ENCODE measurements around the gene KLHL2.

Gene KLHL2

DNA sequence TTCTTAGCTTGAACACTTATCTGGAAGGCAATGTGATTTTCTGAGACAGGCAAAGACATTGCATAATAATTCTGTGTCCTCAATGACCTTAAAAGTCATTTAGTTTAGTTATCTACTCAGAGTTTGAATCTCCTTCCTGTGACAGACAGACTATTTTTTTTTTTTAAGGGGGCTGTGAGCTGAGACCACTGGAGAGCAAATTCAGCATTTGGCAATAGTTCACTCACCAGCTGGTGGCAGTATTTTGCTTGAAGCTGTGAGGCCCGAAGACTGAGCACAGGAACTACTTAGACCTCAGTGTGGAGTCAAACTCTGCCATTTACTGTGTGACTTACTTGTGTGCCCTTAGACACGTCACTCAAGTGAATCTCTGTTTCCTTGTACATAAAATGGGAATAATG lies 148.5 kb downstream of the KLHL2 start:
- no peak for TF ChIP-seq ZFP3 (CRISPR knock-in tag; IDR thresholded peaks at IDR 0.05)
- no peak for TF ChIP-seq ZNF8 (CRISPR knock-in tag; IDR thresholded peaks at IDR 0.05)
- TF ChIP-seq ZFP30 (CRISPR knock-in tag; IDR thresholded peaks at IDR 0.05) = no peak
- TF ChIP-seq CSDC2 (CRISPR knock-in tag; IDR thresholded peaks at IDR 0.05) = no peak
- TF ChIP-seq BACH2 (CRISPR knock-in tag; IDR thresholded peaks at IDR 0.05; ENCODE audit: borderline replicate concordance) = no peak
- TF ChIP-seq OSR1 (CRISPR knock-in tag; IDR thresholded peaks at IDR 0.05) = no peak
- TF ChIP-seq ZNF70 (CRISPR knock-in tag; IDR thresholded peaks at IDR 0.05) = no peak
- TF ChIP-seq, protein P1, sequence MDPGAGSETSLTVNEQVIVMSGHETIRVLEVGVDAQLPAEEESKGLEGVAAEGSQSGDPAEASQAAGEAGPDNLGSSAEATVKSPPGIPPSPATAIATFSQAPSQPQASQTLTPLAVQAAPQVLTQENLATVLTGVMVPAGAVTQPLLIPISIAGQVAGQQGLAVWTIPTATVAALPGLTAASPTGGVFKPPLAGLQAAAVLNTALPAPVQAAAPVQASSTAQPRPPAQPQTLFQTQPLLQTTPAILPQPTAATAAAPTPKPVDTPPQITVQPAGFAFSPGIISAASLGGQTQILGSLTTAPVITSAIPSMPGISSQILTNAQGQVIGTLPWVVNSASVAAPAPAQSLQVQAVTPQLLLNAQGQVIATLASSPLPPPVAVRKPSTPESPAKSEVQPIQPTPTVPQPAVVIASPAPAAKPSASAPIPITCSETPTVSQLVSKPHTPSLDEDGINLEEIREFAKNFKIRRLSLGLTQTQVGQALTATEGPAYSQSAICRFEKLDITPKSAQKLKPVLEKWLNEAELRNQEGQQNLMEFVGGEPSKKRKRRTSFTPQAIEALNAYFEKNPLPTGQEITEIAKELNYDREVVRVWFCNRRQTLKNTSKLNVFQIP (CRISPR knock-in tag; IDR thresholded peaks at IDR 0.05; ENCODE audit: borderline replicate concordance, low read depth) = no peak
- TF ChIP-seq, protein P2, sequence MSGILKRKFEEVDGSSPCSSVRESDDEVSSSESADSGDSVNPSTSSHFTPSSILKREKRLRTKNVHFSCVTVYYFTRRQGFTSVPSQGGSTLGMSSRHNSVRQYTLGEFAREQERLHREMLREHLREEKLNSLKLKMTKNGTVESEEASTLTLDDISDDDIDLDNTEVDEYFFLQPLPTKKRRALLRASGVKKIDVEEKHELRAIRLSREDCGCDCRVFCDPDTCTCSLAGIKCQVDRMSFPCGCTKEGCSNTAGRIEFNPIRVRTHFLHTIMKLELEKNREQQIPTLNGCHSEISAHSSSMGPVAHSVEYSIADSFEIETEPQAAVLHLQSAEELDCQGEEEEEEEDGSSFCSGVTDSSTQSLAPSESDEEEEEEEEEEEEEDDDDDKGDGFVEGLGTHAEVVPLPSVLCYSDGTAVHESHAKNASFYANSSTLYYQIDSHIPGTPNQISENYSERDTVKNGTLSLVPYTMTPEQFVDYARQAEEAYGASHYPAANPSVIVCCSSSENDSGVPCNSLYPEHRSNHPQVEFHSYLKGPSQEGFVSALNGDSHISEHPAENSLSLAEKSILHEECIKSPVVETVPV (CRISPR knock-in tag; IDR thresholded peaks at IDR 0.05) = no peak
- TF ChIP-seq ESRRG (CRISPR knock-in tag; IDR thresholded peaks at IDR 0.05) = no peak
- no peak for TF ChIP-seq SNAI2 (CRISPR knock-in tag; IDR thresholded peaks at IDR 0.05)
- TF ChIP-seq GLIS3 (CRISPR knock-in tag; IDR thresholded peaks at IDR 0.05) = no peak
- TF ChIP-seq, protein P3, sequence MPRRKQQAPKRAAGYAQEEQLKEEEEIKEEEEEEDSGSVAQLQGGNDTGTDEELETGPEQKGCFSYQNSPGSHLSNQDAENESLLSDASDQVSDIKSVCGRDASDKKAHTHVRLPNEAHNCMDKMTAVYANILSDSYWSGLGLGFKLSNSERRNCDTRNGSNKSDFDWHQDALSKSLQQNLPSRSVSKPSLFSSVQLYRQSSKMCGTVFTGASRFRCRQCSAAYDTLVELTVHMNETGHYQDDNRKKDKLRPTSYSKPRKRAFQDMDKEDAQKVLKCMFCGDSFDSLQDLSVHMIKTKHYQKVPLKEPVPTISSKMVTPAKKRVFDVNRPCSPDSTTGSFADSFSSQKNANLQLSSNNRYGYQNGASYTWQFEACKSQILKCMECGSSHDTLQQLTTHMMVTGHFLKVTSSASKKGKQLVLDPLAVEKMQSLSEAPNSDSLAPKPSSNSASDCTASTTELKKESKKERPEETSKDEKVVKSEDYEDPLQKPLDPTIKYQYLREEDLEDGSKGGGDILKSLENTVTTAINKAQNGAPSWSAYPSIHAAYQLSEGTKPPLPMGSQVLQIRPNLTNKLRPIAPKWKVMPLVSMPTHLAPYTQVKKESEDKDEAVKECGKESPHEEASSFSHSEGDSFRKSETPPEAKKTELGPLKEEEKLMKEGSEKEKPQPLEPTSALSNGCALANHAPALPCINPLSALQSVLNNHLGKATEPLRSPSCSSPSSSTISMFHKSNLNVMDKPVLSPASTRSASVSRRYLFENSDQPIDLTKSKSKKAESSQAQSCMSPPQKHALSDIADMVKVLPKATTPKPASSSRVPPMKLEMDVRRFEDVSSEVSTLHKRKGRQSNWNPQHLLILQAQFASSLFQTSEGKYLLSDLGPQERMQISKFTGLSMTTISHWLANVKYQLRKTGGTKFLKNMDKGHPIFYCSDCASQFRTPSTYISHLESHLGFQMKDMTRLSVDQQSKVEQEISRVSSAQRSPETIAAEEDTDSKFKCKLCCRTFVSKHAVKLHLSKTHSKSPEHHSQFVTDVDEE (CRISPR knock-in tag; IDR thresholded peaks at IDR 0.05) = no peak
- no peak for TF ChIP-seq ZC3H10 (CRISPR knock-in tag; IDR thresholded peaks at IDR 0.05)
- TF ChIP-seq, protein P4, sequence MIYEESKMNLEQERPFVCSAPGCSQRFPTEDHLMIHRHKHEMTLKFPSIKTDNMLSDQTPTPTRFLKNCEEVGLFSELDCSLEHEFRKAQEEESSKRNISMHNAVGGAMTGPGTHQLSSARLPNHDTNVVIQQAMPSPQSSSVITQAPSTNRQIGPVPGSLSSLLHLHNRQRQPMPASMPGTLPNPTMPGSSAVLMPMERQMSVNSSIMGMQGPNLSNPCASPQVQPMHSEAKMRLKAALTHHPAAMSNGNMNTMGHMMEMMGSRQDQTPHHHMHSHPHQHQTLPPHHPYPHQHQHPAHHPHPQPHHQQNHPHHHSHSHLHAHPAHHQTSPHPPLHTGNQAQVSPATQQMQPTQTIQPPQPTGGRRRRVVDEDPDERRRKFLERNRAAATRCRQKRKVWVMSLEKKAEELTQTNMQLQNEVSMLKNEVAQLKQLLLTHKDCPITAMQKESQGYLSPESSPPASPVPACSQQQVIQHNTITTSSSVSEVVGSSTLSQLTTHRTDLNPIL (CRISPR knock-in tag; IDR thresholded peaks at IDR 0.05; ENCODE audit: low read depth) = no peak
- TF ChIP-seq, protein P5, sequence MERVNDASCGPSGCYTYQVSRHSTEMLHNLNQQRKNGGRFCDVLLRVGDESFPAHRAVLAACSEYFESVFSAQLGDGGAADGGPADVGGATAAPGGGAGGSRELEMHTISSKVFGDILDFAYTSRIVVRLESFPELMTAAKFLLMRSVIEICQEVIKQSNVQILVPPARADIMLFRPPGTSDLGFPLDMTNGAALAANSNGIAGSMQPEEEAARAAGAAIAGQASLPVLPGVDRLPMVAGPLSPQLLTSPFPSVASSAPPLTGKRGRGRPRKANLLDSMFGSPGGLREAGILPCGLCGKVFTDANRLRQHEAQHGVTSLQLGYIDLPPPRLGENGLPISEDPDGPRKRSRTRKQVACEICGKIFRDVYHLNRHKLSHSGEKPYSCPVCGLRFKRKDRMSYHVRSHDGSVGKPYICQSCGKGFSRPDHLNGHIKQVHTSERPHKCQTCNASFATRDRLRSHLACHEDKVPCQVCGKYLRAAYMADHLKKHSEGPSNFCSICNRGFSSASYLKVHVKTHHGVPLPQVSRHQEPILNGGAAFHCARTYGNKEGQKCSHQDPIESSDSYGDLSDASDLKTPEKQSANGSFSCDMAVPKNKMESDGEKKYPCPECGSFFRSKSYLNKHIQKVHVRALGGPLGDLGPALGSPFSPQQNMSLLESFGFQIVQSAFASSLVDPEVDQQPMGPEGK (CRISPR knock-in tag; IDR thresholded peaks at IDR 0.05; ENCODE audit: borderline replicate concordance) = no peak
- no peak for TF ChIP-seq TOX (CRISPR knock-in tag; IDR thresholded peaks at IDR 0.05; ENCODE audit: borderline replicate concordance)
- TF ChIP-seq ISL1 (CRISPR knock-in tag; IDR thresholded peaks at IDR 0.05) = no peak
- TF ChIP-seq ARNTL (CRISPR knock-in tag; IDR thresholded peaks at IDR 0.05; ENCODE audit: borderline replicate concordance, low read depth) = no peak
- peak; percentile 91 for ATAC-seq

DNA sequence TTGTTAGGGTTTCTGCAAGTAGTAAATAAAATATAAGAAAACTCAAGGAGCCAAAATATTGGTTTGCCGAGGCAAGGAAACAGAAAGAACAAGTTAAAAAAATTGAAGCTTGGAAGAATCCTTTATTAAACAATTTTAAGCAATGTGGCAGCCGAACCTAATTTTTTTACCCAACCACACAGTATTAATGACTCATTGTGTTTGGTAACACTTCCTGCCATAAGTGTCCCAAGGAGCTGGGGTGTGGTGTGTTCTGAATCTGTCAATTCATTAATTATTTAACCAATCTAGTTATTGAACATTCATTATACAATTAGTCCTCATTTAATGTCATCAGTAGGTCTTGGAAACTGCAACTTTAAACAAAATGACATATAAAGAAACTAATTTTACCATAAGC lies 152.1 kb downstream of the KLHL2 start:
- TF ChIP-seq RARB (CRISPR knock-in tag; IDR thresholded peaks at IDR 0.05) (no peak), PPARA (CRISPR knock-in tag; IDR thresholded peaks at IDR 0.05; ENCODE audit: borderline replicate concordance) (no peak), GLIS3 (CRISPR knock-in tag; IDR thresholded peaks at IDR 0.05) (no peak), ARNTL (CRISPR knock-in tag; IDR thresholded peaks at IDR 0.05; ENCODE audit: borderline replicate concordance, low read depth) (no peak)
- TF ChIP-seq, protein P2 (CRISPR knock-in tag; IDR thresholded peaks at IDR 0.05) = no peak
- TF ChIP-seq, protein P1 (CRISPR knock-in tag; IDR thresholded peaks at IDR 0.05; ENCODE audit: borderline replicate concordance, low read depth) = no peak
- no peak for ATAC-seq
